GM23248 (cell line): Measurements from ENCODE around the gene TULP4. TPM values are rescaled to one million over a fixed set of nuclear protein-coding genes. Genes with fewer than 3 reads are reported as not detected.

ENCODE experiments used
- DNase-seq: peaks from one replicate; pipeline ENCODE4 v3.0.0-alpha.2; 2015
- H2AFZ ChIP-seq: fragments of 200-600 bp; sonication (generic); 2 replicates; pipeline ENCODE4 v1.6.1; 2016; ENCODE audit warnings: antibody characterized with exemption
- H3F3A ChIP-seq: fragments of 200-600 bp; sonication (generic); 2 replicates; pipeline ENCODE4 v1.6.1; 2016; ENCODE audit warnings: mild to moderate bottlenecking, antibody characterized with exemption, mixed run types; ENCODE audit not compliant: insufficient read depth
- H3K27ac ChIP-seq: fragments of 200-600 bp; sonication (generic); 2 replicates; pipeline ENCODE4 v1.5.1; 2016; ENCODE audit warnings: mild to moderate bottlenecking
- H3K27me3 ChIP-seq: fragments of 200-600 bp; sonication (generic); replicated peaks from 2 replicates; pipeline ENCODE4 v1.6.1; 2016; ENCODE audit warnings: mild to moderate bottlenecking; ENCODE audit not compliant: insufficient read depth
- H3K36me3 ChIP-seq: fragments of 200-600 bp; sonication (generic); 2 replicates; pipeline ENCODE4 v1.6.1; 2016; ENCODE audit warnings: low read depth, mild to moderate bottlenecking
- H3K4me1 ChIP-seq: fragments of 200-600 bp; sonication (generic); 2 replicates; pipeline ENCODE4 v1.6.1; 2016; ENCODE audit warnings: mild to moderate bottlenecking; ENCODE audit not compliant: insufficient read depth
- H3K4me2 ChIP-seq: fragments of 200-600 bp; sonication (generic); one replicate; pipeline ENCODE4 v1.6.1; 2016; ENCODE audit warnings: mild to moderate bottlenecking; ENCODE audit not compliant: unreplicated experiment
- H3K4me3 ChIP-seq: fragments of 200-600 bp; sonication (generic); 2 replicates; pipeline ENCODE4 v1.5.1; 2016; ENCODE audit warnings: mild to moderate bottlenecking
- H3K79me2 ChIP-seq: fragments of 200-600 bp; sonication (generic); 2 replicates; pipeline ENCODE4 v1.6.1; 2016; ENCODE audit warnings: mild to moderate bottlenecking; ENCODE audit not compliant: insufficient read depth
- H3K9ac ChIP-seq: fragments of 200-600 bp; sonication (generic); 2 replicates; pipeline ENCODE4 v1.6.1; 2016; ENCODE audit warnings: mild to moderate bottlenecking
- H3K9me2 ChIP-seq: fragments of 200-600 bp; sonication (generic); 2 replicates; pipeline ENCODE4 v1.6.1; 2016; ENCODE audit warnings: mixed run types, mild to moderate bottlenecking, moderate library complexity; ENCODE audit not compliant: insufficient read depth
- H3K9me3 ChIP-seq: fragments of 200-600 bp; sonication (generic); one replicate; pipeline ENCODE4 v1.6.1; 2017; ENCODE audit warnings: low read depth
- H4K20me1 ChIP-seq: fragments of 200-600 bp; sonication (generic); 2 replicates; pipeline ENCODE4 v1.6.0; 2016; ENCODE audit not compliant: insufficient read depth
- EZH2 ChIP-seq: fragments of 200-600 bp; sonication (generic); IDR thresholded peaks from 2 replicates; pipeline ENCODE4 v1.6.1; 2018; ENCODE audit warnings: antibody characterized with exemption, mild to moderate bottlenecking; ENCODE audit not compliant: insufficient read depth, poor library complexity, severe bottlenecking
- EZH2phosphoT487 ChIP-seq: fragments of 200-600 bp; sonication (generic); IDR thresholded peaks from 2 replicates; pipeline ENCODE4 v1.6.1; 2018; ENCODE audit warnings: antibody characterized with exemption, moderate library complexity, mild to moderate bottlenecking, low read depth; ENCODE audit not compliant: insufficient read depth
- WGBS, 2 experiments: methylation state at CpG; one replicate each; pipeline ENCODE4 v1.1.6; 2015 to 2017; ENCODE audit warnings: low lambda C conversion rate in 2 of 2, low coverage in 1 of 2; ENCODE audit errors: missing lambda C conversion rate in 2 of 2; 5-methylcytosine and 5-hydroxymethylcytosine counted together
- in situ Hi-C: fragments of 300-500 bp; cut with MboI; formaldehyde crosslinking; loops from 2 replicates; pipeline ENCODE4 v1.15.0; 2020
- polyA plus RNA-seq: library from polyadenylated mRNA; unstranded; fragments of >200 nt; fragmentation: Nextera tagmentation; extraction: Ambion mirVana; gene quantifications from 2 replicates; pipeline ENCODE4 v1.2.1, GENCODE V29; 2016
- total RNA-seq: library from RNA; depleted of rRNA; stranded (reverse); fragments of >200 nt; shearing (Covaris generic); gene quantifications from 2 replicates; pipeline ENCODE4 v1.2.3, GENCODE V29; 2014

The TULP4 gene
- total and polyA plus RNA-seq, 2 experiments from 2014 or later = 21.5 to 38.7 TPM

GRCh38 chr6:158304254-158304653, 8.0 kb upstream of the TULP4 start:
- H3K4me2 ChIP-seq = no peak overlapping the region
- no peaks in the 10 kb centered on the region for H3K9me3 ChIP-seq
- no peaks in the 10 kb centered on the region for H3K36me3 ChIP-seq
- H3K79me2 ChIP-seq = 0 out of 2 replicates have a peak, but pooled peaks cover 5% of the 10 kb centered on the region
- no peaks in the 10 kb centered on the region for H3K27me3 ChIP-seq
- no peak overlapping the region for H3K4me3 ChIP-seq
- no peaks in the 10 kb centered on the region for H3F3A ChIP-seq
- no peak overlapping the region for H3K27ac ChIP-seq
- no peak for DNase-seq
- in situ Hi-C loops = no loop called here
- TF ChIP-seq EZH2phosphoT487 (no peak), EZH2 (no peak)
- no peaks in the 10 kb centered on the region for H3K4me1 ChIP-seq
- H2AFZ ChIP-seq = no peak overlapping the region
- no peak overlapping the region for H3K9ac ChIP-seq
- H4K20me1 ChIP-seq = no peaks in the 10 kb centered on the region
- H3K9me2 ChIP-seq = no peaks in the 10 kb centered on the region

DNA sequence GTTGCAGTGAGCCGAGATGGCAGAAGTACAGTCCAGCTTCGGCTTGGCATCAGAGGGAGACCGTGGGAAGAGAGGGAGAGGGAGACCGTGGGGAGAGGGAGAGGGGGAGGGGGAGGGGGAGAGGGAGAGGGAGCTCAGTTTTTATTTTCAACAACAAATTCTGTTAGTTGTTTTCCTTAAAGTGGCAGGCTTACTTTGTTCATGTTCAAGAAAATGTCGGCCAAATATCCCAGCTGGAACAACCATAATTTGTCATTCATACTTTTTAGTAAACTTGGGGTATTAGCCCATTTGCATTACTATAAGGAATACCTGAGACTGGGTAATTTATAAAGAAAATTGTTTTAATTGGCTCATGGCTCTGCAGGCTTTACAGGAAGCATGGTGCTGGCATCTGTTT, 2.5 kb upstream of the TULP4 start:
- no peaks in the 10 kb centered on the region for H3F3A ChIP-seq
- no peak for TF ChIP-seq EZH2
- TF ChIP-seq EZH2phosphoT487 = no peak
- DNase-seq = no peak
- H3K9me3 ChIP-seq = no peaks in the 10 kb centered on the region
- no peaks in the 10 kb centered on the region; the same call in 1 of the 2 replicates for H3K36me3 ChIP-seq
- H3K9ac ChIP-seq = no peak overlapping the region
- no peaks in the 10 kb centered on the region for H3K27me3 ChIP-seq
- no peaks in the 10 kb centered on the region; the same call in 1 of the 2 replicates for H3K79me2 ChIP-seq
- H3K27ac ChIP-seq = no peak overlapping the region
- WGBS, 2 experiments = 84 to 86% methylated on average over 4 to 5 of the region's 5 CpGs
- no peaks in the 10 kb centered on the region for H3K9me2 ChIP-seq
- H2AFZ ChIP-seq = no peak overlapping the region
- H3K4me2 ChIP-seq = no peak overlapping the region
- H3K4me1 ChIP-seq = no peaks in the 10 kb centered on the region
- no peak overlapping the region for H3K4me3 ChIP-seq
- H4K20me1 ChIP-seq = no peaks in the 10 kb centered on the region
- in situ Hi-C loops = no loop called here

GRCh38 chr6:158311193-158311592, 1.1 kb upstream of the TULP4 start:
- no peaks in the 10 kb centered on the region for H3K9me3 ChIP-seq
- H3K4me2 ChIP-seq = no peak overlapping the region
- no peak overlapping the region for H2AFZ ChIP-seq
- no peaks in the 10 kb centered on the region for H4K20me1 ChIP-seq
- peaks cover 10% of the 10 kb centered on the region; the same call in 1 of the 2 replicates for H3K79me2 ChIP-seq
- no peak overlapping the region for H3K4me3 ChIP-seq
- no peak overlapping the region for H3K9ac ChIP-seq
- no peaks in the 10 kb centered on the region; the same call in 1 of the 2 replicates for H3F3A ChIP-seq
- no peak for DNase-seq
- H3K36me3 ChIP-seq = no peaks in the 10 kb centered on the region; the same call in 1 of the 2 replicates
- H3K4me1 ChIP-seq = no peaks in the 10 kb centered on the region
- no peaks in the 10 kb centered on the region for H3K27me3 ChIP-seq
- in situ Hi-C loops = no loop called here
- TF ChIP-seq EZH2phosphoT487 = no peak
- TF ChIP-seq EZH2 = no peak
- no peaks in the 10 kb centered on the region for H3K9me2 ChIP-seq
- WGBS, 2 experiments = 81 to 84% methylated on average over 7 to 8 of the region's 8 CpGs
- no peak overlapping the region for H3K27ac ChIP-seq

- Histone ChIP-seq H3K4me1 (no peaks in the 10 kb centered on the region), H3K36me3 (no peaks in the 10 kb centered on the region; the same call in 1 of the 2 replicates), H3K27ac (no peak overlapping the region), H3K9me2 (no peaks in the 10 kb centered on the region), H3K4me3 (no peak overlapping the region), H3K9ac (no peak overlapping the region), H3K79me2 (peaks cover 14% of the 10 kb centered on the region; the same call in 1 of the 2 replicates), H4K20me1 (no peaks in the 10 kb centered on the region), H3F3A (no peaks in the 10 kb centered on the region; the same call in 1 of the 2 replicates), H2AFZ (no peak overlapping the region), H3K27me3 (no peaks in the 10 kb centered on the region), H3K9me3 (no peaks in the 10 kb centered on the region), H3K4me2 (no peak overlapping the region)
- no peak for DNase-seq
- in situ Hi-C loops = no loop called here
- WGBS, 2 experiments = 50 to 54% methylated on average over 4 of the region's 4 CpGs
- no peak for TF ChIP-seq EZH2
Observed at GRCh38 chr6:158311626-158312025, 639 bp upstream of the TULP4 start.

DNA sequence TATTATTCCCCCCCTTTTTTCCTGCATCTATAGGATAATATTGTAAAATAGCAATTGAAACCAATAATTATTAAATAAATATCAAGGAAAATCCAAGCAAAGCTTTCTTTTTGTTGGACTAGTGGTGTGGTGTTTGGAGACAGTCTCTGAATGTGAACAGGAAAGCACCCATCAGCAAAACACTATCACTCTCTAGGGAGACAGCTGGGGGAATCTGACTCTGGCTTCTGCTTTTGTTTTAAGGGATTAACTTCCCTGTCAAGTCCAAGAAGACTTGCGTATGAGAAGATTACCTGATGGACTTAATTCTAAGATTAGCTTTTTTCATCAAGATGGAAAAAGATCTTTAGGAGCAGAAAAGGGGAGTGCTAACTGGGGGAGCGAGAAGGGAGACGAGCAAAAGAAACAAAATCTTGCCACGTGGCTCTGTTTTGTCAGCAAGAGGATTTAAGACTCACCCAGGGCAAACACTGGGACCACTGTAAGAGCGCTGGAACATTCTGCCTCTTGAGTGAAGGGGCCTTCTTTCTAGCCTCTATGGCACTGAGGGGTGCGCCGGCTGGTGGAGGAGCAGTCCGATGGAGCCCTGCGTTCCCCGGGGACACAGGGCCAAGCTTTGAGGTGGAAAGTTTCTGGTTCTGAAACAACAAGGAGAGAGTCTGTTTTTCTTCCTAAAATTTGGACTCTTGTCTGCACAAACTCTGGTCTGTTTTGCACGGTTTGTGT, 570 bp downstream of the TULP4 start:
- H3K9me3 ChIP-seq = no peaks in the 10 kb centered on the region
- H3F3A ChIP-seq = no peaks in the 10 kb centered on the region; the same call in 1 of the 2 replicates
- H2AFZ ChIP-seq = no peak overlapping the region
- DNase-seq = no peak
- H3K27me3 ChIP-seq = no peaks in the 10 kb centered on the region
- H3K27ac ChIP-seq = no peak overlapping the region
- no peak overlapping the region for H3K4me3 ChIP-seq
- H3K9me2 ChIP-seq = no peaks in the 10 kb centered on the region
- H4K20me1 ChIP-seq = no peaks in the 10 kb centered on the region
- no peaks in the 10 kb centered on the region; the same call in 1 of the 2 replicates for H3K36me3 ChIP-seq
- no peak overlapping the region for H3K4me2 ChIP-seq
- no peaks in the 10 kb centered on the region for H3K4me1 ChIP-seq
- TF ChIP-seq EZH2phosphoT487 (no peak), EZH2 (no peak)
- WGBS, 2 experiments = 96 to 98% methylated on average over 11 of the region's 11 CpGs
- peaks cover 18% of the 10 kb centered on the region; the same call in 1 of the 2 replicates for H3K79me2 ChIP-seq
- no peak overlapping the region for H3K9ac ChIP-seq
- in situ Hi-C loops = no loop called here
